Inflammatory macrophage (primary cell): ENCODE measurements around the gene LMNA.
"Not testable (repeated sequence)": the region's sequence is repeated elsewhere in the genome, so short reads cannot be mapped to it uniquely, and the experiment has no call there.

ENCODE experiments used
- DNase-seq, 2 donors: peaks; one replicate each; pipeline ENCODE4 v3.0.0-alpha.2; 2020 to 2022

Gene LMNA

GRCh38 chr1:156122519-156123355, 8.2 kb downstream of the LMNA start:
- DNase-seq, result peak; percentile 20 to 30

DNA sequence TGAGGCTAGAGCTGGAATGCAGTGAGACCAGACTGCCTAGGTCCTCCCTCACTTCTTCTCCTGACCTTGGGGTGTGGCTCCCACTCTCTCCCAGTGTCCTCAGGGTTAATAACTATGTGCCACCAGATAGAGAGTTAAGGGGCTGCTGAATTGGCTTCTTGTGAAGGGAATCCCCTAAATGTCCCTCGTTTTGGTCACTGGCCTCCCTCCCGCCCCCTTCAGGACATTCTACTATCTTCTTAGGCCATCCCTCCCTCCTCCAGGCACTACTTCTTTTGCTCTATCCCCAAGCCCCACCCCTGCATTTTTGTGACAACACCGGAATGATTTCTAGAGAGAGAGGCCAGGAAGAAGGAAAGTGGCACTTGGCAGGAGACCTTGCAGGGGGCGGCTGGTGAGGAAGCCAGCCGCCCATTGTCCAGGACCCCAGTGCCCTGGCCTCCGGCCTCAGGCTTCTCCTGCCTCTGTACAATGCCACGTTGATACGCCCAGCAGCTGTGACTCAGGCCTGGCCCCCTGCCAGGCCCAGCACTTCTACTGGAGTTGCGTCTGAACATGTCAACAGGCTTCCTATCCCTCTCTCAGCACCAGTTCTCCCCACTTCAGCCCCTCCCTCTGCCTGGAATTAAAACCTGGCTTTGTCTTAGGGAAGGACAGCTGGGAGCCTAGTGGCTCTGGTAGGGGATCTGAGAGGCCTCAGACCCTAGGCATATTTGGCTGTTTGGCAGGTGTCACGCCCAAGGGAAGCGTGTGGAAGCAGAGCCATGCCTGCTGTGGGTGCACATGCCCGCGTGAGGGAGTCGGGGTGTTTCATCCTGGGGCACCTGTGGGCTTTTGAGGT, 9.1 kb downstream of the LMNA start:
- DNase-seq, result peak; percentile 89 to 92

DNA sequence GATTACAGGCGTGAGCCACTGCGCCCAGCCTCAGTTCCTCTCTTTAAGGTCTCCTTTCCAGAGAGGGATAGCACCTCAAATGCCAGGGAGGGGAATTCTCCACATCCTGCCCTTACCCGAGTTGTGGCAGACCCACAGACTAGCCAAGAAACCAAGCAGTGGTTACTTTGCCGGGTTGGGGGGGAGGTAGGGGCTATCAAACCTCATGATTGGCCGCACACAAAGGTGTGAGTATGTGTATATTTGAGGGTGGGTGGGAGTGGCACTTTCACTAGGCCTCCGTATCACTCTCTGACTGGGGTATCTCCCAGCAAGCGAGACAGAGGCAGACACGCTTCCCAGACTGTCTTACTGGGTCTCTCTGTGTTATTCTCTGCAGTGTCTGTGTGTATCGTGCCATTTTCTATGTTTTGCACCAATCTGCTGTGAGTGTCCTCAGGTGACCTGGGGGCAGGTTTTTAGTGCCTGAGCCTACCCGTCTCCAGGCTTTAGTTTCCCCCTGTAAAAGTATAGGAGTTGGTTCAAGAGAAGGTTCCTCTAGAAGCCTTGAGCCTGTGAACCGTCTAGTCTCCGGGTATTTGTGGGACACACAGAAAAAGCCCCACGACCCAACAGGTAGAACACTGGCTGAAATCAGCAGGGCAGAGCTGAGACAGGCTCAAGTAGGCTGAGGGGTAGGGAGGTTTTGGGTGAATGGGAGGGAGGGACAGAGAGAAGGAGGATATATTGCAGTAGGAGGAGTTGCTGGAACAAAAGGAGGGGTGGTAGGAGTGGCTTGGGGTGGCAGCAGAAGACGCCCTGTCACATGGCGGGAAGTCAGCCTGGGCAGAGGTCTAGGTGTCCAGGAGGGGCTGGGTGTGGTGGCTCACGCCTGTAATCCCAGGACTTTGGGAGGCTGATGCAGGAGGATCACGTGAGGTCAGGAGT, 10.3 kb downstream of the LMNA start:
- peak; percentile 22 to 45 for DNase-seq

DNA sequence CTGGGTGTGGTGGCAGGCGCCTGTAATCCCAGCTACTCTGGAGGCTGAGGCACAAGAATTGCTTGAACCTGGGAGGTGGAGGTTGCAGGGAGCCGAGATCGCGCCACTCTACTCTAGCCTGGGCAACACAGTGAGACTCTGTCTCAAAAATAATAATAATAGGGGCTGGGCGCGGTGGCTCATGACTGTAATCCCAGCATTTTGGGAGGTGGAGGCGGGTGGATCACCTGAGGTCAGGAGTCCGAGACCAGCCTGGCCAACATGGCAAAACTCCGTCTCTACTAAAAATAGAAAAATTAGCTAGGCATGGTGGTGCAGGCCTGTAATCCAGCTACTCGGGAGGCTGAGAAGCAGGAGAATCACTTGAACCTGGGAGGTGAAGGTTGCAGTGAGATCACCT, 11.0 kb downstream of the LMNA start:
- DNase-seq, result not testable (repeated sequence)

- peak; percentile 95 for DNase-seq
These were observed 11.6 kb downstream of the LMNA start for GRCh38 chr1:156126043-156126629.

DNA sequence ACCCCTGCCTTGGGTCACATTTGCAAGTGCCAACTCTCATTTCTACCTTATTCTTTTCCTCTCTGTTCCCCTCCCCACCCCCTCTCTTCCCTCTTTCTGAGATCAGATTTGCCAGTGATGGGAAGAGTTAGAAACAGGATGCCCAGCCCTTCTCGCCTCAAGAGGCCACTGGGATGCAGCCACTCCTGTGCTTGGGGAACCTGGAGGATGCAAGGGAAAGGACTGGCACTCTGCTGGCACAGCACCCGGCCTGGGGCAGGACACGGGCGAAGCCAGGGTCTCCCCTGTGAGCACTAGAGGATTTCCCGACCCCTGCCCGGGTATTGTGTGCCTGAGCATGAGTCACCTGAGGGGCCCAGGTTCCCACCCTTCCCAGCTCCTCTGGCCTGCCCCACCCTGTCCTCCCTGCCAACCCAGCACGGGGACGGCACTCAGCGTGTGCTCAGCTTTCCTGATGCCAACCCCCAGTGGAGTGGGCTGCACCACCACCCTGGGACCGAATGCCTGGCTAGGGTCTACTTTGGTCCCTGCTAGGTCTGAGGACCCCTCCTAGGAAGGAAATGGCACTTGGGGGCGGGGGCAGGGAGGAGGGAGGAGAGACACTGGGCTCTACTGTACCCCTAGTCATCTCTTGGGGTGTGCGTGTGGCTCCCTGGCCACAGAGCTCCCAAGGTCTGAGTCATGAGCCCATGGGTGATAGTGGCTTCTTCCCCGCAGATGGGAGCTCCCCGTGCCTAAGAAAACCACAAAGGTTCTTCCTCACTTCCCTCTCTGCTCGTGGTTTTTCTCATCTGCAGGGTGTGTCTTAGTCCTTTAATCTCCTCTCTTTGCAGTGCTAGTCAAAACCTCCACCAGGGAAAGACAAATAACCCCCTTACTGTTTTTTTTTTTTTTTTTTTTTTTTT, 12.4 kb downstream of the LMNA start:
- DNase-seq, result peak; percentile 87 to 93

DNA sequence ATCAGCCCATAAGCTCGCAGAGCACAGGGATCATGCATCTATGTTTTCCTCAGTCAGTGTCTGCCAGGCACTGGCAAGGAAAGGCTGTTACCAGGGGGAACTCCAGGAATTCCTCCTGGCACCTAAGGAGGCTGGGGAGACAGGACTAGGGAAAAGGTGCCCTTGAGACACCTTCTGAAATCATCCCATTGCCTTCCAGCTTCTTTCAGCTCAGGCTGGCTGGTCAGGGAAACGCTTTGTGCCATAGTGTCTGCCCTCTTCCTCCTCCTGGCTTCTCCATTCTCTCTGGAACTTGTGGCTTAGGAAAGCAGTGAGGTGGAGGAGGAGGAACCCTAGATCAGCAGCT, 13.8 kb downstream of the LMNA start:
- DNase-seq, result no peak

DNA sequence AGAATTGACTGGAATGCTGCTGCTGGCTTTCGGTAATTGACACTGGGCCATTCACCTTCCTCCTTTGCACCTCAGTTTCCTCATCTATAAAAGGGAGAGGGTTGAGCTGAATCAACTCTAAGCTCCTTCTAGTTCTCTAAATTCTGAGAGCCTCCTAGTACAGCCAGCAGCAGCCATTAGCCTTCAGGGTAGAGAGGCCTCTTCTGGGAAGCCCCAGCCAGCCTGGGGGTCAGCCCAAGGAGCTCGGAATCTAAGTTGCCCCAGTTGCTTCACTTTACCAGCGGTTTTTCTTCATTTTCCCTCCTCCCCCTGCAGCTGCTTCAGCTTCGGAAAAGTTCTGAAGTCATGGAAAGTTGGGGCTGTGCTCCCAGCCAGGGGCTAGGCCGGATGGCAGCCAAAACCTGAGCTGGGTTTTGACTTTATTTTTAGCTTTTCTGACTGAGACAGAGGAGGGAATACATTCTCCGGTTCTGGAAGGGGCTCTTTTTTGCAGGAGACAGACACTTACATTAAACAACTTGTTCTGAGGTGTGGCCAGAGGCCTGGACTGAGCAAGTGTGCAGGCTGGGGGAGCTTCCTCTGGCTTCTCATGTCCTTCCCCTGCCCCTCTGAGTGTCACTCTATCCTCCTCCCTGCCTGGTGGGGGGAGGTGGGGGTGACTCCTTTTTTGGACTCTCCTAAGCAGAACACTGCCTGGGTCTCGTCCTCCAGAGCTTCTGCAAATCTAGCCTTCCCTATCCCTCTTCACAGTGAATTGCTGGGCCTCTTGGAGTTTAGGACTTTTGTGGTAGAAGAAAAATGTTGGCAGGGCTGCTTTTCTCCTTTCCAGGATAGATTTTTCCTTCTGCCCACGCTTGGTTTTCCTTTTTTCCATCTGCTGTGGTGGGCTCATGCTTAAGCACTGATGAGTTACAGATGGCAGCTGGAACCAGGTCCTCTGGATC, 14.4 kb downstream of the LMNA start:
- peak; percentile 12 to 39 for DNase-seq

GRCh38 chr1:156129687-156130577, 15.4 kb downstream of the LMNA start:
- DNase-seq, result peak; percentile 67 to 74

- DNase-seq, result no peak
These were observed 16.0 kb downstream of the LMNA start for GRCh38 chr1:156130578-156130942.

DNA sequence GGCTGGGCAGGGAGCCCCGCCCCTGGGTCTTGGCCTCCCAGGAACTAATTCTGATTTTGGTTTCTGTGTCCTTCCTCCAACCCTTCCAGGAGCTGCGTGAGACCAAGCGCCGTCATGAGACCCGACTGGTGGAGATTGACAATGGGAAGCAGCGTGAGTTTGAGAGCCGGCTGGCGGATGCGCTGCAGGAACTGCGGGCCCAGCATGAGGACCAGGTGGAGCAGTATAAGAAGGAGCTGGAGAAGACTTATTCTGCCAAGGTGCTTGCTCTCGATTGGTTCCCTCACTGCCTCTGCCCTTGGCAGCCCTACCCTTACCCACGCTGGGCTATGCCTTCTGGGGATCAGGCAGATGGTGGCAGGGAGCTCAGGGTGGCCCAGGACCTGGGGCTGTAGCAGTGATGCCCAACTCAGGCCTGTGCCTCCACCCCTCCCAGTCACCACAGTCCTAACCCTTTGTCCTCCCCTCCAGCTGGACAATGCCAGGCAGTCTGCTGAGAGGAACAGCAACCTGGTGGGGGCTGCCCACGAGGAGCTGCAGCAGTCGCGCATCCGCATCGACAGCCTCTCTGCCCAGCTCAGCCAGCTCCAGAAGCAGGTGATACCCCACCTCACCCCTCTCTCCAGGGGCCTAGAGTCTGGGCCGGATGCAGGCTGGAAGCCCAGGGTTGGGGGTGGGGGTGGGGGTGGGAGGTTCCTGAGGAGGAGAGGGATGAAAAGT, 20.4 kb downstream of the LMNA start:
- DNase-seq, result no peak

DNA sequence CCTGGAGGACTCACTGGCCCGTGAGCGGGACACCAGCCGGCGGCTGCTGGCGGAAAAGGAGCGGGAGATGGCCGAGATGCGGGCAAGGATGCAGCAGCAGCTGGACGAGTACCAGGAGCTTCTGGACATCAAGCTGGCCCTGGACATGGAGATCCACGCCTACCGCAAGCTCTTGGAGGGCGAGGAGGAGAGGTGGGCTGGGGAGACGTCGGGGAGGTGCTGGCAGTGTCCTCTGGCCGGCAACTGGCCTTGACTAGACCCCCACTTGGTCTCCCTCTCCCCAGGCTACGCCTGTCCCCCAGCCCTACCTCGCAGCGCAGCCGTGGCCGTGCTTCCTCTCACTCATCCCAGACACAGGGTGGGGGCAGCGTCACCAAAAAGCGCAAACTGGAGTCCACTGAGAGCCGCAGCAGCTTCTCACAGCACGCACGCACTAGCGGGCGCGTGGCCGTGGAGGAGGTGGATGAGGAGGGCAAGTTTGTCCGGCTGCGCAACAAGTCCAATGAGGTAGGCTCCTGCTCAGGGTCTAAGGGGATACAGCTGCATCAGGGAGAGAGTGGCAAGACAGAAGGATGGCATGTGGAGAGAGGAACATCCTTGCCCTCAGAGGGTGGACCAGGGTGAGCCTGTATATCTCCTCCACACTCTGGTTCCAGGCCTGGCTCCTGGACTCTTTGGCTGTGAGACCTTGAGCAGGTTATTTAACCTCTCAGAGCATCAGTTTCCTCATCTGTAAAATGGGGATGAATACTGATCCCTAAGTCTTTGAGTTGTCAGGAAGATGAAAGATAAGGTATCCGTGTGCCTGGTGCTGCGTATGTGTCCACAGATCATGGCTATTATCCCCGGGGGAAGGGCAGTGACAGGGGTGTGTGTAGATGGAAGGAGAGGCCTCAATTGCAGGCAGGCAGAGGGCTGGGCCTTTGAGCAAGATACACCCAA, 21.7 kb downstream of the LMNA start:
- DNase-seq, result no peak

DNA sequence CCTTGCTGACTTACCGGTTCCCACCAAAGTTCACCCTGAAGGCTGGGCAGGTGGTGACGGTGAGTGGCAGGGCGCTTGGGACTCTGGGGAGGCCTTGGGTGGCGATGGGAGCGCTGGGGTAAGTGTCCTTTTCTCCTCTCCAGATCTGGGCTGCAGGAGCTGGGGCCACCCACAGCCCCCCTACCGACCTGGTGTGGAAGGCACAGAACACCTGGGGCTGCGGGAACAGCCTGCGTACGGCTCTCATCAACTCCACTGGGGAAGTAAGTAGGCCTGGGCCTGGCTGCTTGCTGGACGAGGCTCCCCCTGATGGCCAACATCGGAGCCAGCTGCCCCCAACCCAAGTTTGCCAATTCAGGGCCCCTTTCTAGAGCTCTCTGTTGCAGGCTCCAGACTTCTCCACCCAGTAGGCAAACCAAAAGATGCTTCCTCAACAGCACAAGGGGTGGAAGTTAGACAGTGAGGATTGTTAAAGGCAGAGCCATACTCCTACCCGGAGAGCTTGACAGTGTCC, 22.5 kb downstream of the LMNA start:
- no peak for DNase-seq

DNA sequence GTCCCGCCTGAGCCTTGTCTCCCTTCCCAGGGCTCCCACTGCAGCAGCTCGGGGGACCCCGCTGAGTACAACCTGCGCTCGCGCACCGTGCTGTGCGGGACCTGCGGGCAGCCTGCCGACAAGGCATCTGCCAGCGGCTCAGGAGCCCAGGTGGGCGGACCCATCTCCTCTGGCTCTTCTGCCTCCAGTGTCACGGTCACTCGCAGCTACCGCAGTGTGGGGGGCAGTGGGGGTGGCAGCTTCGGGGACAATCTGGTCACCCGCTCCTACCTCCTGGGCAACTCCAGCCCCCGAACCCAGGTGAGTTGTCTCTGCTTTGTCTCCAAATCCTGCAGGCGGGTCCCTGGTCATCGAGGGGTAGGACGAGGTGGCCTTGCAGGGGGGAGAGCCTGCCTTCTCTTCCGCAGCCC, 24.0 kb downstream of the LMNA start:
- no peak for DNase-seq

- no peak for DNase-seq
These were observed 26.6 kb downstream of the LMNA start for GRCh38 chr1:156140879-156141707.
